ENCODE data around the gene IBTK.
"Not testable (repeated sequence)": the region's sequence is repeated elsewhere in the genome, so short reads cannot be mapped to it uniquely, and the experiment has no call there.

The IBTK gene, protein sequence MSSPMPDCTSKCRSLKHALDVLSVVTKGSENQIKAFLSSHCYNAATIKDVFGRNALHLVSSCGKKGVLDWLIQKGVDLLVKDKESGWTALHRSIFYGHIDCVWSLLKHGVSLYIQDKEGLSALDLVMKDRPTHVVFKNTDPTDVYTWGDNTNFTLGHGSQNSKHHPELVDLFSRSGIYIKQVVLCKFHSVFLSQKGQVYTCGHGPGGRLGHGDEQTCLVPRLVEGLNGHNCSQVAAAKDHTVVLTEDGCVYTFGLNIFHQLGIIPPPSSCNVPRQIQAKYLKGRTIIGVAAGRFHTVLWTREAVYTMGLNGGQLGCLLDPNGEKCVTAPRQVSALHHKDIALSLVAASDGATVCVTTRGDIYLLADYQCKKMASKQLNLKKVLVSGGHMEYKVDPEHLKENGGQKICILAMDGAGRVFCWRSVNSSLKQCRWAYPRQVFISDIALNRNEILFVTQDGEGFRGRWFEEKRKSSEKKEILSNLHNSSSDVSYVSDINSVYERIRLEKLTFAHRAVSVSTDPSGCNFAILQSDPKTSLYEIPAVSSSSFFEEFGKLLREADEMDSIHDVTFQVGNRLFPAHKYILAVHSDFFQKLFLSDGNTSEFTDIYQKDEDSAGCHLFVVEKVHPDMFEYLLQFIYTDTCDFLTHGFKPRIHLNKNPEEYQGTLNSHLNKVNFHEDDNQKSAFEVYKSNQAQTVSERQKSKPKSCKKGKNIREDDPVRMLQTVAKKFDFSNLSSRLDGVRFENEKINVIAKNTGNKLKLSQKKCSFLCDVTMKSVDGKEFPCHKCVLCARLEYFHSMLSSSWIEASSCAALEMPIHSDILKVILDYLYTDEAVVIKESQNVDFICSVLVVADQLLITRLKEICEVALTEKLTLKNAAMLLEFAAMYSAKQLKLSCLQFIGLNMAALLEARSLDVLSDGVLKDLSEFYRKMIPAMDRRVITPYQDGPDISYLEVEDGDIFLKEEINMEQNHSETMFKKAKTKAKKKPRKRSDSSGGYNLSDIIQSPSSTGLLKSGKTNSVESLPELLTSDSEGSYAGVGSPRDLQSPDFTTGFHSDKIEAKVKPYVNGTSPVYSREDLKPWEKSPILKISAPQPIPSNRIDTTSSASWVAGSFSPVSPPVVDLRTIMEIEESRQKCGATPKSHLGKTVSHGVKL (N-terminal part only)

DNA sequence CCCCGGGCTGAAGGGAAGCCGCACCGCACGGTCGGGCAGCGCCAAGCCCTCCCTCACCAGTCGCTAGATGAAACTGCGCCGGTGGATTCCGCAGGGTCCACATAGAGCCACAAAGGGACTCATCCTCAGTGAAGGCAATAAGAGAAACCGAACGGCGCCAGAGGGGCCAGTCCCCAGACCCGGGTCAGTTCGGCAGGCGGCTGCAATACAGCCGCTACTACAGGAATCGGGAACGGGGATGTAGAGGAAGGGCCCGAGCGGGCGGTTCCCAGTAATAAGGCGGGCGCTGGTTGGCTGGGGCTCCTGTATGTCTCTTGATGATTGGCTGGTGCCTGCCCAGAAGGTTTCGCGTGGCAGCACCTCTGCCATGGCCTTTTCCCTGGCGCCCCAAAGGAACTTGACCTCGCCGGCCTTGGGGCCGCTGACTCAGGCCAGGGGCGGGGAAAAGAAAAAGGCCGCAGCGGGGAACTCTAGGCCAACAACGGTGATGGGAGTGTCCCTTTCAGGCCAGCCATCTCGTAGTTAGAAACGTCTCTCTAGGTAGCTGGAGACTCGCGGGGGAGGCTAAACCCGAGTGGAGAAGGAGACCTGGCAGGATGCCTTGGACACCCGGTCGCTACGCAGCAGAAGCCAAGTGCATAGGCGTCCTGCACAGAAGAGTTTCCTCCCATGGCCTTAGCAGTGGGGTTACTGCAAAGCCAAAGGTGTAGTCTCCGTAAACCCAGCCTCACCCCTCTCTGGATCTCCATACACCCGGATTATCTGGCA lies at the start of gene IBTK:
Gene IBTK (minus strand): TSS at position 240 of the 768 bp plus-strand sequence. CDS start 7,258 bp downstream, outside the sequence.
- DNase-seq = peak; percentile 71

DNA sequence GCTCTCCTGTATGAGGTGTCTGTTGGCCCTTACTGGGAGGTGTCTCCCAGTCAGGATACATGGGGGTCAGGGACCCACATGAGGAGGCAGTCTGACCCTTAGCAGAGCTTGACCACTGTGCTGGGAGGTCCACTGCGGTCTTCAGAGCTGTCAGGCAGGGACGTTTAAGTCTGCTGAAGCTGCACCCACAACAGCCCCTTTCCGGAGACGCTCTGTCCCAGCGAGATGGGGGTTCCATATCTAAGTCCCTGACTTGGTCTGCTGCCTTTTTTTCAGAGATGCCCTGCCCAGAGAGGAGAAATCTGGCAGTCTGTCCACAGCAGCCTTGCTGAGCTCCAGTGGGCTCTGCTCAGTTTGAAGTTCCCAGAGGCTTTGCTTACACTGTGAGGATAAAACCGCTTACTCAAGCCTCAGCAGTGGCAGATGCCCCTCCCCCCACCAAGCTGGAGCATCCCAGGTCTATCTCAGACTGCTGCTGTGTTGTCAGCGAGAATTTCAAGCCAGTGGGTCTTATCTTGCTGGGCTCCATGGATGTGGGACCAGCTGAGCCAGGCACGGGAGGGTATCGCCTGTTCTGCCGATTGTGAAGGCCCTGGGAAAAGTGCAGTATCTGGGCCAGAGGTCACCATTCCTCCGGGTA lies 36.3 kb upstream of the IBTK start:
- no peak for DNase-seq

DNA sequence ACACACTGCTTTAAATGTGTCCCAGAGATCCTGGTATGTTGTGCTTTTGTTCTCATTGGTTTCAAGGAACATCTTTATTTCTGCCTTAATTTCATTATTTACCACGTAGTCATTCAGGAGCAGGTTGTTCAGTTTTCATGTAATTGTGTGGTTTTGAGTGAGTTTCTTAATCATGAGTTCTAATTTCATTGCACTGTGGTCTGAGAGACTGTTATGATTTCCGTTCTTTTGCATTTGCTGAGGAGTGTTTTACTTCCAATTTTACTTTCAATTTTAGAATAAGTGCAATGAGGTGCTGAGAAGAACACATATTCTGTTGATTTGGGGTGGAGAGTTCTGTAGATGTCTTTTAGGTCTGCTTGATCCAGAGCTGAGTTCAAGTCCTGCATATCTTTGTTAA lies 34.0 kb upstream of the IBTK start:
- not testable (repeated sequence) for DNase-seq

DNA sequence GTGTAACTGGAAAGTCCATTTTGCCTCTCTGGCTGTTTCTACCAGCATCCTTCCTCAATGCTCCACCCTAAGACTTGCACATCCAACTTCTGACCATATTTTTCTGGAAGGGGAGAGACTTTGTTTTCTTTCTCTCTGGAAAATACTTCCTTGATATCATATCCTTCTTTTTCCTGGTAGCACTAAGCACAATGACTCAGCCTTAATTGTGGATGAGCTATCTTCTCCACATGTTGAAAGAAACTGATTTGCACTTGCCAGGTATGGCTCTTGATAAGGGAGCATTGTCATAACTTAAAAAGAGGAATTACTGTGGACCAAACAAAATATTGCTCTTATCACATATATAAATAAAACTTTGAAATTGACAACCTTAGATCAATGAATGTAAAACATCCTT lies 30.1 kb upstream of the IBTK start:
- DNase-seq = no peak

DNA sequence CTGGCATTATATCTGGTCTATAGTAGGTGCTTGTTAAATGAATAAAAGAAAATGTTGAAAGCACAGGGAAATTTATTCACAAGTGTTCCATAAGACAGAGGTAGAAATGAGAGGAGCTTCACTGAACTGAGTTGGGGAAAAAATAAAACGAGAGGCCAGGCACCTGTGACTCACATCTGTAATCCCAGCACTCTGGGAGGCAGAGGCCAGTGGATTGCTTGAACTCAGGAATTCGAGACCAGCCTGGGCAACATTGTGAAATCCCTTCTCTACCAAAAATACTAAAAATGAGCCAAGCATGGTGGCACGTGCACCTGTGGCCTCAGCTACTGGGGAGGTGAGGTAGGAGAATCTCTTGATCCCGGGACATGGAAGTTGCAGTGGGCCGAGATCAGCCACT lies 28.1 kb upstream of the IBTK start:
- DNase-seq = no peak

DNA sequence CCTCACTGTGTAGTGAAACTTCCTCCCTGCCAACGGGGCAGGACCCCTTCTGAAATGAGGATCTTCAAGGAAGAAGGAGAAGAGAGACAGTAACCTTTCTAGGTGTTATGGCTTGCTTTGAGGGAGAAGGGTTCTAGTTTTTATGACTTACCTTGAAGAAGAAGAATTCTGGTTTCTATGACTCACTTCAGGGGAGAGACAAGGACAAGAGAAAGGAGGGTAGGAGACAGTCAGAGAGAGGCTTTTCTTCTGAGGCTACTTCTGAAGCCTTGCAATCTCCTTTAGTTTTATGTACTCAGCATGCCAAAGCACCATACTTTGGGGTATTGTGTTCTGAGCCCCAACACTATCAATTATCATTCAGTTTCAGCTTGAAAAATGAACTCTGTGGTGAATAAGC lies 25.8 kb upstream of the IBTK start:
- no peak for DNase-seq

DNA sequence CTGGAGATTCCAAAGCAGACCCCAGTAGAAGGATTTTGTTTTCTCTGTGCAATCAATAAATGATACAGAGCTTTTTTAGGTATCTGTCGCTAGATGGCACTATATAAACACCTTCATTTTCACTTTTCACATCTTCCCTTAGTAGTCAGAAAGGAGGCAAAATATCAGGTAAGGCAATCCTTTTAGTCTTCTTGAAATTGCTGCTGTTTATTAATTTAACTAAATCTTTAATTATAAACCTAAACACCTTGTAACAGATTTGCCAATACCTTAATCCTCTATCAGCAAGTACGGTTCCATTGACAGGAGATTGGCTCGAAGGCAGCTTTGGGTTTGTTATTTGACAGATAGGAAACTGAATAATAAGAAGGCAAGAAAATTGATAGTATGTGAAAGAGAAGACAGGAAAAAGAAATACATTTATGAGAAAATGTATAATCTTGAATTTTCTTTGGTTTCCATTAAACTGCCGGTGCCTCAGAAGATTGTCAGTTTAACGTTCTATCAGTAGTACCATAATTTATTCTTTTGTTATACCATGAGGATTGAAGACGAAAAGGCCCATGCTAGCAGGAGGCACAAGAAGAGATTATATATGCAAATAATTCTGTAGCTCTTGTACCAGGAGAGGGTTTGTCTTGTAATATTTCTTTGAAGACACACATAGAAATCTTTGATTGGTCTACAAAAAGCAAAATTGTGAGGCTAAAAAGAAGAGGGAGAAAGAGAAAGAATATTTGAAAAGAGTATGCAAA lies 23.5 kb upstream of the IBTK start:
- DNase-seq = no peak

DNA sequence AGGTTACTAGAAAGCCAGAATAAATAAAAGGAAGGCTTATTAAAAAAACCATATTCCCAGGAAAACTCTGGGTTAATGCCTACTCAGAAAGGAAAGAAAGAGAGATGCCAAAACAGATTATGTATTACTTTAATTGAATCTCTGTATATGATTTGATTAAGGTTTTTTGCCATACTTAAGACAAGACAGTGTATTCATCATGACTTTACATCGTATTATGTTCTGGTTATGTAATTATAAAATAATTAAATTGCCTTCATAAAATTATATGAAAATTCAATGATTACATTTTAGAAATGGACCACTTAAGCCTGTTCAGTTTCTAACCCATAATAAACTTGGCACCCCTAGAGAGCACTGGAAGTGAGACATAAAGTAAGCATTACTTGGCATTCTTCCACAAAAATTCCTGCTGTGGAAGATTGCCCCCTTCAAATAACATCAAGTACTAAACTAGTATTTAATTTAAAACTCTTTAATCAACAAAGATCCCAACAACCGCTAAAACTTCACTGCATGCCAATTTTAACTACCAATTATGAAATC lies 20.8 kb upstream of the IBTK start:
- DNase-seq = no peak

DNA sequence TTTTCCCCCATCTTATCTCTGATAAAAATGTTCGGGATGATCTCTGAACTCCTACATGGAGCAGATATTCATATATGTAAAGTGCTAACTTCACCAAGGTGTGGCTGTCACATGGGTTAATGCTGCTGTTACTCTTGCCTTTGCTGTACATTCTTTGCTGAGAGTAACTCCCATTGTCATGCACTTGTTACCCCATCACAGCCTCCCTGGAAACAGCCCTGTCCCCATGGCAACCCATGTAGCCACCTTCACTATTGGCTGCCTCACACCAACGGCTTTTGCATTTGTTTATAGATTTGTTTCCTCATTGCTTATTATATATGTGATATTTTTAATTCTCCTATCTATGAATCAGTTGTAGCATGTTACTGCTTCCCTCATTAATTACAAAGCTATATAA lies 17.3 kb upstream of the IBTK start:
- DNase-seq = no peak

DNA sequence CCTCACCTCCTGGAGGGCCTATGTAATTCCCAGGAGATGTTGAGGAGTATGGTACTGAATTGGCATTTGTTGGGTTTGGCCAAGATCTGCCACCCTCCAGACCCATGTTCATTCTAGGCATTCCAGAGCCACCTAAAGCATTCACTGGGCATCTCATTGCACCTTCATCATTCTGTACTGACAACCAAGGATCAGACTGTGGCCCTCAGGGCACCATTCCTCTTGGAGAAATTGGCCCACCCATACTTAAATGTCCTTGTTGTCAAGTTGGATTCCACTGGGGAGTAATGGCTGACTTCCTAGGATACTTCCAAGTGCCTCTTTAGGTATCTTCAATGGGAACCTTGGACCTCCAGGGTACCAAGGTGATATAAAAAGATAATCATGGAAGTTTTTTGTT lies 16.8 kb upstream of the IBTK start:
- DNase-seq = no peak

DNA sequence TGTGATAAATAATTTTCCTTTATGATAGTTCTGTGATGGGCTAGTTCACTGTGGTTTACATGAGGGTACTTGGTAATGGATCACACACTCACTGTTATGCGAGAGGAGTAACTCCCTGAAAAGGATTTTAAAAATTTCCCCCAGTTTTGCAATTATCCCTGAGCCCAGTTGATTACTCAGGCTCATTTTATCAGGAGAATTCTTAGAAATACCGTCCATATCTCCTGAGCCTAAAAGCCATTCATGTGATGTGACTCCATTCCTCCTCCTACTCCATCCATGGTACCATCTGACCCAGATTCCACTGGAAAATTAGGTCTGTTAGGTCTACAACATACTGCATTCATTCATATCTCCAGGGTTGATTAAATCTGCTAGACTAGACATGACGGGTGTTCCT lies 16.4 kb upstream of the IBTK start:
- DNase-seq = no peak

DNA sequence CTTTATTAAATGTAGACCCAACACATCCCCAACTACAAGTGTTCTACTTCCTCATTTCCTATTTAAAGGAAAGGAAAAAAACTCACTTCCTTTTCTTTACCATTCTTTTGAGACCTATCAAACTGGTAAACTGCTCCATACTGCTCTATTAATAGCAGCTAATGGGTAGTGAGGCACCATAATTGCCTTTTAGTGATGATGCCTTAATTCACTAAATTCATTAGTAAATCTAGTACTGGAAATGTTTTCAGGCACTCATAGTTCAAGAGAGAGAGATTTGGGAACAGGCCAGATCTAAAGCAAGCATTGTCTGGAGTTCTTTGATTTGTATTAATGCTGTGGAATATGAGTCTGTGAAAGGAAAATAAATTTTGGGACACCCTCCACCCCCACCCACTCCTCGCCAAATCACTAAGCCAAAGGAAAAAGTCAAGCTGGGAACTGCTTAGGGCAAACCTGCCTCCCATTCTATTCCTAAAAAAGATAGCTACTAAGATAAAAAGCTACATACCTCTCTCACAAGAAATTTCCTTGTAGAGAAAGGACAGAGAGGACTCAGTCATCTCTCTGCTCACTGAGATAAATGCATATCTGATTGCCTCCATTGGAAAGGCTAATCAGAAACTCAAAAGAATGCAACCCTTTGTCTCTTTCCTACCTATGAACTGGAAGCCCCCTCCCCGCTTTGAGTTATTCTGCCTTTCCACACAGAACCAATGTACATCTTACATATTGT lies 13.6 kb upstream of the IBTK start:
- DNase-seq = no peak

DNA sequence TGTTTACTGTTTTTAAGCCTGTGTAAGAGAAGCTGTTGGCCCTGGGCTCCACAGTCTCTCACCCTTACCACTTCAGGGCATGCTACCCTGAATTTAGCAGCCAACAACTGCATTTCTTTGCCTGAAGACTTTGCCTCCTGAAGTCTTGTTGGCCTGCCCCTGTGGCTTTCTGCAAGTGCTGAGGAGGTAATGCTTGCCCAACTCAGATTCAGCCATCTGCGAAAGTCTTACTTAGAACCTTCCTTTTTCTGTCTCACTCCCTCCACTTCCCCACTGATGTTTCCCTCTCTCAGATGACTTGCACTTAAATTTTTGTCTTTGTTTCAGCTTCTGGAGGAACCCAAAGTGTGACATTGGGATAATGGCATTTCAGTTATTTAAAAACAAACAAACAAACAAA lies 11.8 kb upstream of the IBTK start:
- no peak for DNase-seq

DNA sequence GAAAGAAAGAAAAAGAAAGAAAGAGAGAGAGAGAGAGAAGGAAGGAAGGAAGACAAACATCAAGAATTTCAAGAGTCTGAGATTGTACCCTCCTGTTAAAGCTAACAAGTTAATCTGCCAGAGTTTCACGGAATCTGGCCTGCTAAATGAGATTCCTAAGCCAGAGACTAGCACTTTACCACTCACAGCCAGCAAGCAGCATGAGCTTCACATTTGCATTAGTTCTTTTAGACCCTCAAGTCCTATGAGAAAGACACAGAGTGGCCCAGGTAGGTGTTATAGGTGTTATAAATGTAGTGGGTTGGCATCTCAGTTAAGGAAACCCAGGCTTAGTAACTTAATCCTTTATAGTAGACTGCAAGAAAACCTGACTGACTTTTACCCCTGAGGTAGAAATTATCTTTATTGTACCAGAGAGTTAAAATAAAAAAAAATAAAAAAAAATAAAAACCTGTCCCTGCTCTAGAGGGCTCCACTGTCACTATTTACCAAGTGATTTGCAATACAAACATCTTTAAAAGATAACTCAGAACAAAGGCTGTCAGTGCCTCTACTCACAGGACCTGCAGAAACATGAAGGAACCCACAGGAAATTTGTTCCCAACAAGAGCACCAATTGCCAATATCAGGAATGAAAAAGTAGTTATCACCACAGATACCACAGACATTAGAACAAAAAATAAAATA lies 9.7 kb upstream of the IBTK start:
- no peak for DNase-seq

DNA sequence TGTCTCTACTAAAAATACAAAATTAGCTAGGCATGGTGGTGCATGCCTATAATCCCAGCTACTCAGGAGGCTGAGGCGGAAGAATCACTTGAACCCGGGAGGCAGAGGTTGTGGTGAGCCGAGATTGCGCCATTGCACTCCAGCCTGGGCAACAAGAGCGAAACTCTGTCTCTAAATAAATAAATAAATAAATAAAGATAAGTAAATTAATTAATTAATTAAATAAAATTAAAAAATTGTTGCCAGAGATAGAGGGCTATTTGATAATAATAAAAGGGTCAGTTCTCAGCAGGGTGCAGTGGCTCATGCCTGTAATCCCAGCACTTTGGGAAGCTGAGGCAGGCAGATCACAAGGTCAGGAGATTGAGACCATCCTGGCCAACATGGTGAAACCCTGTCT lies 7.2 kb upstream of the IBTK start:
- not testable (repeated sequence) for DNase-seq

DNA sequence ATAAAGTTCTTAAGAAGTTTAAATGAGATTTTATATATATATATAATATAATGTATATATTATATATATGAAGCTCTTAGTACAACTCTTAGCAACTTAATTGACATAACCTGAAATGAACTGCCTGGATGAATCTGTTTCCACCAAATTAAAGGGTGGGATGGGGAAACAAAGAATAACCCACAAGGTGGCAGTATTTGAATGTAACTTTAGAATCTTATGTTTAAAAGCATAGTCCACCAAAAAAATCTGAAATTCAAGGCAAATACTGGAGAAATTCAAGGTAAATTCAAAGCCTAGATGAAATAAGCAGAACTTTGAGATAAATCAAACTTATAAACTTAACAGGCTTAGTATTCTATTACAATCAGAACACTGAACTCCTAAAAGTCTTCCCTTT lies 4.4 kb upstream of the IBTK start:
- DNase-seq = no peak

DNA sequence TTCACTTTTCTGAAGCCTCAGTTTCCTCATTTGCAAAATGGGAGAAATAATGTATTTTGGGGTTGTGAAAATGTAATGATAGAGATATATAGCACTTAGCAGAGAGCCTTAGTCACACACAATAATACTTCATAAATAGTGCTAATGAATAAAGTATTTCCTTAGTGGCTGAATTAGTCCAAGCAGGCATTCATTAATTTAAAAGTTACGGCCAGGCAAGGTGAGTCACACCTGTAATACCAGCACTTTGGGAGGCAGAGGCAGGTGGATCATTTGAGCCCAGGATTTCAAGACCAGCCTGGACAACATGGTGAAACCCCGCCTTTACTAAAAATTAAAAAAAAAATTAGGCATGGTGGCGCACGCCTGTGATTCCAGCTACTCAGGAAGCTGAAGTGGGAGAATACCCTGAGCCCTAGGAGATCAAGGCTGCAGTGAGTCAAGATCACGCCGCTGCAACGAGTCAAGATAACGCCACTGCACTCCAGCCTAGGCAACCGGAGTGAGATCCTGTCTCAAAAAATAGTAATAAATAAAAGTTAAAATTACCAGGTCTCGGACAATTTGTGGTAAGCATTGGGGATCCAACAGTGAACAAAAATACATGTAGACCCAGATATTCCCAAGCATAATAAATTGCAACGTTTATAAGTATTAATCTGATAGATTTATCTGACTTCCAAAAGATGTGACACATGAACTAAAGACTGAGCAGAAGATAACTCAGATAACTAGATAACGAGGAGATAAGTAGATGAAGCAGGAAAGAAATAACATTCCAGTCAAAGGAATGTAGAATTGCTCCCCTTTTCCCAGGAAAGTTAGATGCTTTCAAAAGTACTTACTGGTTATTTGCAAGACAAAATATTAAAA lies 2.1 kb upstream of the IBTK start:
- no peak for DNase-seq

DNA sequence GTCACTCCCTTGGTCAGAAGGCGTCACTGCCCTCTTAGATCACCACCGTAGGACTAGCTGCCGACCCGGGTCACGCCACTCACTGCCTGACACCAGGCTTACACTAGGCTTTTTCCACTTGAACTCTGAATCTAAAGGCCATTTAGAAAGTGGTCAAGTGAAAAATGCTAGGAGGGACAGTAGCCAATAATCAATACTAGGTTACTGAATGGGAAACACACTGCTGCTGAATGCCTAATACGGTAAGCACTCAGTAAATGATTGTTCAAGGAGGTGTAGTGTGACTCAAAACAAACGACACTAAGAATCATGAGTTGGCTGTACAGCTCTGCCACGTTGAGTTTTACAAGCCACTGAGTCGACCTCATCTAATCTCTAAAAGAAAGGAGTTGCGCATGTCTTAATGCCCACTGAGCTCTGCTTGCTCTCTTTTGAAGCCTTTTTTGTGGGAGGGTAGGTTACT lies 760 bp upstream of the IBTK start:
- peak; percentile 46 for DNase-seq

Measured in NCI-H1417 treated with DMSO at 0.1 percent for 48 hours (cell line).